GM19043 (cell line): ENCODE measurements around the gene MRPL58.
"Not testable (repeated sequence)": the region's sequence is repeated elsewhere in the genome, so short reads cannot be mapped to it uniquely, and the experiment has no call there.

Experiments
- ATAC-seq: cut with Tn5 transposase; IDR thresholded peaks from one replicate; pipeline ENCODE4 v1.9.1; 2021; ENCODE audit warnings: low read depth; ENCODE audit not compliant: unreplicated experiment

The MRPL58 gene

GRCh38 chr17:75012346-75013091 is at the start of gene MRPL58:
Gene MRPL58, plus strand, starts transcription at chr17:75012670. Its CDS starts 17 bp downstream, at chr17:75012687.
- peak; percentile 92 for ATAC-seq

- no peak for ATAC-seq
These were observed 48.8 kb upstream of the MRPL58 start for GRCh38 chr17:74963656-74964055.

GRCh38 chr17:74964246-74964761 is 48.2 kb upstream of the MRPL58 start:
- no peak for ATAC-seq

GRCh38 chr17:74964988-74965622 is 47.4 kb upstream of the MRPL58 start:
- ATAC-seq, result no peak

- ATAC-seq, result no peak
These were observed 44.1 kb upstream of the MRPL58 start for GRCh38 chr17:74968361-74968780.

GRCh38 chr17:74969501-74969900 is 43.0 kb upstream of the MRPL58 start:
- ATAC-seq, result not testable (repeated sequence)

GRCh38 chr17:74970395-74970794 is 42.1 kb upstream of the MRPL58 start:
- no peak for ATAC-seq

GRCh38 chr17:74971069-74971841 is 41.2 kb upstream of the MRPL58 start:
- no peak for ATAC-seq

- ATAC-seq, result no peak
These were observed 40.7 kb upstream of the MRPL58 start for GRCh38 chr17:74971842-74972106.

GRCh38 chr17:74972107-74972972 is 40.1 kb upstream of the MRPL58 start, which contains the start of gene HID1:
Gene HID1, minus strand, starts transcription at chr17:74972759. Its CDS starts 103 bp downstream, at chr17:74972656.
- no peak for ATAC-seq

GRCh38 chr17:74972973-74973328 is 39.5 kb upstream of the MRPL58 start:
- ATAC-seq, result no peak

GRCh38 chr17:74975943-74976342 is 36.5 kb upstream of the MRPL58 start:
- no peak for ATAC-seq

- no peak for ATAC-seq
These were observed 34.7 kb upstream of the MRPL58 start for GRCh38 chr17:74977802-74978201.

- no peak for ATAC-seq
These were observed 34.2 kb upstream of the MRPL58 start for GRCh38 chr17:74978240-74978639.

GRCh38 chr17:74979408-74980146 is 32.9 kb upstream of the MRPL58 start:
- no peak for ATAC-seq

- ATAC-seq, result no peak
These were observed 31.0 kb upstream of the MRPL58 start for GRCh38 chr17:74981318-74981978.

- ATAC-seq, result no peak
These were observed 30.3 kb upstream of the MRPL58 start for GRCh38 chr17:74981979-74982662.

- ATAC-seq, result not testable (repeated sequence)
These were observed 29.7 kb upstream of the MRPL58 start for GRCh38 chr17:74982663-74983313.
